Lower leg skin (tissue), 4 donors: ENCODE measurements around the gene EEFSEC. TPM values are rescaled to one million over a fixed set of nuclear protein-coding genes. Genes with fewer than 3 reads are reported as not detected.

Source experiments
- DNase-seq, 2 donors: peaks; one replicate each; pipeline ENCODE4 v3.0.0-alpha.2; 2019; ENCODE audit warnings: low spot score in 2 of 2
- H3K4me3 ChIP-seq: fragments of 200-600 bp; sonication (generic); 2 replicates; pipeline ENCODE4 v1.5.1; 2017; ENCODE audit warnings: mild to moderate bottlenecking, low read depth; ENCODE audit not compliant: poor library complexity, severe bottlenecking
- POLR2A ChIP-seq, 2 donors: fragments of 450-650 bp; IDR thresholded peaks; one replicate each; pipeline ENCODE4 v1.6.1; 2016 to 2017; ENCODE audit warnings: antibody characterized with exemption in 2 of 2, mild to moderate bottlenecking in 1 of 2, moderate library complexity in 1 of 2
- WGBS, 2 donors: methylation state at CpG; one replicate each; pipeline ENCODE4 v1.1.5; 2018; 5-methylcytosine and 5-hydroxymethylcytosine counted together
- intact Hi-C: fragments of 100-400 bp; cut with DNase I; formaldehyde crosslinking; loops from one replicate; pipeline ENCODE4 v1.15.0; 2023; ENCODE audit warnings: low total_unique reads
- total RNA-seq, 4 donors: library from RNA; depleted of rRNA; stranded (reverse); fragments of >200 nt; gene quantifications; one replicate each; pipeline ENCODE4 v1.1.0, GENCODE V29; 2016
- TF ChIP-seq, protein P1 (sequence below), 3 donors: fragments of 450-650 bp; IDR thresholded peaks; one replicate each; pipeline ENCODE4 v1.5.1; 2016; ENCODE audit warnings: antibody characterized with exemption in 3 of 3, mild to moderate bottlenecking in 3 of 3, moderate library complexity in 2 of 3

EEFSEC gene
- total RNA-seq, 4 donors from 2014 or later: 16.3 to 28.6 (median 16.8) TPM

DNA sequence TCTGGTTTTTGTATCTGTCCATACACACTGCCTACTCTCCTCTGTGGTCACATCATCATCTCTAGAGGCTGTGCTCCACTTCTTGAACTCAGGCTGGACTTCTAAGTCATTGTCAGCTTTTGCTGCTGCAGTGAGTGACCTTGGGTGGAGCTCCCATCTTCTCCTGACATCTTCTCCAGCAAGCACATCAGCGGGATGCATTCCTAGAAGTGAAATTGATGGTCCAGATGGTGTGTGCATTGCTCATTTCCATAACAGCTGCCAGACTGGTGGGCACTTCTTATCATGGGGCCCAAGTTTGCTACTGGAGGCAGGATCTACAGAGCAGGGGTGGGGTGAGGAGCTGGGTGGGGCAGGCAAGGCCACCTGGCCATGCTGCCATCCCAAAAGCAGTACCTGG lies 203.5 kb downstream of the EEFSEC start:
- no peak overlapping the region for H3K4me3 ChIP-seq
- intact Hi-C loops: no loop called here
- 87 to 88% methylated on average over 1 of the region's 1 CpG for WGBS, 2 donors
- DNase-seq: no peak
- TF ChIP-seq POLR2A (IDR thresholded peaks at IDR 0.05): no peak
- TF ChIP-seq, protein P1, sequence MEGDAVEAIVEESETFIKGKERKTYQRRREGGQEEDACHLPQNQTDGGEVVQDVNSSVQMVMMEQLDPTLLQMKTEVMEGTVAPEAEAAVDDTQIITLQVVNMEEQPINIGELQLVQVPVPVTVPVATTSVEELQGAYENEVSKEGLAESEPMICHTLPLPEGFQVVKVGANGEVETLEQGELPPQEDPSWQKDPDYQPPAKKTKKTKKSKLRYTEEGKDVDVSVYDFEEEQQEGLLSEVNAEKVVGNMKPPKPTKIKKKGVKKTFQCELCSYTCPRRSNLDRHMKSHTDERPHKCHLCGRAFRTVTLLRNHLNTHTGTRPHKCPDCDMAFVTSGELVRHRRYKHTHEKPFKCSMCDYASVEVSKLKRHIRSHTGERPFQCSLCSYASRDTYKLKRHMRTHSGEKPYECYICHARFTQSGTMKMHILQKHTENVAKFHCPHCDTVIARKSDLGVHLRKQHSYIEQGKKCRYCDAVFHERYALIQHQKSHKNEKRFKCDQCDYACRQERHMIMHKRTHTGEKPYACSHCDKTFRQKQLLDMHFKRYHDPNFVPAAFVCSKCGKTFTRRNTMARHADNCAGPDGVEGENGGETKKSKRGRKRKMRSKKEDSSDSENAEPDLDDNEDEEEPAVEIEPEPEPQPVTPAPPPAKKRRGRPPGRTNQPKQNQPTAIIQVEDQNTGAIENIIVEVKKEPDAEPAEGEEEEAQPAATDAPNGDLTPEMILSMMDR (IDR thresholded peaks at IDR 0.05): no peak

GRCh38 chr3:128357538-128357937 lies 204.3 kb downstream of the EEFSEC start:
- TF ChIP-seq POLR2A (IDR thresholded peaks at IDR 0.05): no peak
- TF ChIP-seq, protein P1 (IDR thresholded peaks at IDR 0.05): no peak
- no peak overlapping the region for H3K4me3 ChIP-seq
- DNase-seq: no peak
- intact Hi-C loops: no loop called here
- WGBS, 2 donors: 91 to 94% methylated on average over 6 of the region's 6 CpGs

GRCh38 chr3:128358156-128358895 lies 205.0 kb downstream of the EEFSEC start:
- WGBS, 2 donors: 95 to 97% methylated on average over 16 to 17 of the region's 17 CpGs
- intact Hi-C loops: no loop called here
- TF ChIP-seq POLR2A (IDR thresholded peaks at IDR 0.05): no peak
- TF ChIP-seq, protein P1 (IDR thresholded peaks at IDR 0.05): no peak
- H3K4me3 ChIP-seq: no peak overlapping the region
- DNase-seq: no peak

GRCh38 chr3:128359060-128359664 lies 205.9 kb downstream of the EEFSEC start:
- no peak overlapping the region for H3K4me3 ChIP-seq
- intact Hi-C loops: no loop called here
- WGBS, 2 donors: 87 to 90% methylated on average over 6 of the region's 6 CpGs
- TF ChIP-seq, protein P1 (IDR thresholded peaks at IDR 0.05): no peak
- TF ChIP-seq POLR2A (IDR thresholded peaks at IDR 0.05): no peak
- no peak for DNase-seq

DNA sequence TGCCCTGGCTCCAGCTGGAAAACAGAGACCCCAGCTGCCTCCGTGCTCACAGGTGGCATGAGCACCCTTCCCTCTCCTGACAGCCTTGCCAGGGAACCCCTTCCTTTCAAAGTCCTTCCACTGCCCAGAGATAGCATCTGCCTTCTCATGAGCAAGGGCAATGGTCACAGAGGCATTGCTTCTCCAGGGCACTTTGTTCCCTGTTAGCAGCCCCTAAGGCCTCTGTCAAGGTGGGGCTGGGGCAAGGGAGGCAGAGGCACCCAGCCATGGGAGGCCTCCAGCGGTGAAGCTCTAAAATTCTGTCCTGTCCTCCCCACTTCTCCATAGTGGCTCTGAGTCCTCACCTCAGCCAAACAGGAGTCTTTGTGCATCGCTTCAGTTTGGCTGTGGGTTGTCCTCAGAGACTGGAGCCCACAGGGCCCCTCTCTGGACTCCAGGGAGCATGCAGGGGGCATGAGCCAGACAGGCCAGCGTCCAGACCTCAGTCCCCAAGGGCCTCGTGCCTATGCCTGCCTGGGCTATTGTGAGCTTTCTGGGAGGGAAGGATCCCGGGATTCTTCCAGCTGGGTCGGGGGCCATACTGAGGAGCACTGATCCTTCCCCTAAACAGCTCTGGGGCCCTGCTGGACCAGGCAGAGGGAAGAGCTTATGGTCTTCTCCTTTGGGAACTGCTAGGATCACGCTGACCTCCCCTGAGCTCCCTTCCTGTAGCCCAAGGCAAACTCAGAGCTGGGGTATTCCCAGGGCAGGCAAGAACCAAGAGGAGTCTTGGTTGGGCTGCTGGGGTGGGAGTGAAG lies 206.8 kb downstream of the EEFSEC start:
- H3K4me3 ChIP-seq: no peak overlapping the region
- DNase-seq: no peak
- intact Hi-C loops: no loop called here
- TF ChIP-seq, protein P1 (IDR thresholded peaks at IDR 0.05): no peak
- no peak for TF ChIP-seq POLR2A (IDR thresholded peaks at IDR 0.05)
- WGBS, 2 donors: 86 to 92% methylated on average over 5 to 8 of the region's 8 CpGs
